Measurements from ENCODE around the gene ADARB2.

The ADARB2 gene

DNA sequence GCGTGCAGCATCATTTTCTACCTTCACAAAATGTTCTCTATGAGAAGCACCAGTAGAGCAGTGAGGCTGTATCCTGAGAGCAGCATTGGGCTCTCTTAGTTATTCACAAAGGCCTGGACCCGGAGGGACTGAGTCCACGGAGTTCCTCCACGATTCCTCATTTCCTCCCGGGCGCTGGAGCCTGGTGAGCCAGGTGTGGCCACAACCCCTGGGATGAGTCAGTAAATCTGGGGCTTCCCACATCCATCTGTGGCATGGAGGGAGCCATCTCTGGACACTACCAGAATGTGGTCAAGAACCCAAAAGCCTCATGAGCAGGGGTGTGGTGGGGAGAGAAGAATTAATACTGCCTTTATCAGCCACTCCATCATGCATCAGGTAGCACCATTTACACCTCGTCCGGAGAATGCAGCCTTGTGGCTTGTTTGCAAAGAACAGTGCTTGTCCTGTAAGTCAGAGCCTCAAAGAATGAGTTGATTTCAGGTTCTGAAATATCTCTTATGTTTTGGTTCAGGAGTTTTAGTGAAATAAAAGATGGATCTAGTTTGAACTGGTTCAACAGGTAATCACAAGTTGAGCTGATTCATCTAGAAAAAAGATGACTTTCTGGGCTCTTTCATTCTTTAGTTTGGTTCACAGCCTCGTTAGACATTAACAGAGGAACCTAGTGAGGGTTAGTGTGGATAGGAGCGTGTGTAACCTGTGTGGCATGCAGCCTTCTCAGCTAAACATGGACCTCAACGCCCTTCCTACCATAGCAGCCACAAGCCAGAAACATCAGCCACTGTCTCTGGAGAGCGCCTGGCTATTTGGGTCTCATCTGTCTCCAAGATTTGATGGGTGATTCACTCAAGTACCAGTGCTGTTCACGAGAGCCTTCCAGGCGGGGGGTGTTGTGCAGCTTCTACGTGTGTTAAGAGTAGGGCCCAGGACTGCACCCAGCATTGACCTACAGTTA lies 586.0 kb downstream of the ADARB2 start:
- DNase-seq (ENCODE audit: low read depth), result no peak

- DNase-seq (ENCODE audit: low read depth), result no peak
Measured at GRCh38 chr10:1150638-1150955, 586.7 kb downstream of the ADARB2 start.

DNA sequence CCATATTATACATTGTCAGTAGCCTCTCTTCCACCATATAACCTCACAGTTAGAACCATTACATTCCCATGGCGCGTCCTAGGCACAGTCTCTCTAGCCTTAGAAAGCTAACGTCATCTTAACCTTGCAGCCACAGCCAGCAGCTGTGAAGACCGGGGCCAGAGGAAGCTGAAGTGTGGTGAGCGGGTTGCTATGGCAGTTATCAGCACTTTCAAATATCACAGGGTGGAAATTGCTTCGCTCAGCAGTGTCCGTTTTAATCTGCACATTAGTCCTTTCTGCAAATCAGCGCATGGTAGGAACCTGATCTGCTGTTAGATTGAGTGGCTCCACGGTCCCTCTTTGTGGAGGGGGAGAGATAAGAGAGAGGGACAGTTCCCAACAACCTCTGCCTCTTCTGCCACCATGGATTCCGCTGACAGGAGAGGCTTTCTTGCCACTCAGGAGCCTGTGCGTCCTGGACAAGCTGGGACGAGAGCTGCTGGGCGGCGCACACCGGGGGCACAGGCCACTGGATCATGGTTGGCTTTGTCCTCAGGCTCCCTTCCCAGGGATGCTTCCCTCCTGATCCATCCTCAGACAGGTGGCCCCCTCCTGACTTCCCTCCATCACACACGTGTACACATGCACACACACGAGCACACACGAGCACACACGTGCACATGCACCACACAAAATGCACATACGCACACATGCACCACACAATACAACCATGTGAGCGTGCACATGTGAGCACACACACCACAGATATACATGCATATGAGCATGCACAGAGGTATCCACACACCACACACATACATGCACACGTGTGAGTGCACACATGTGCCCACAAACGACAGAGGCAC lies 587.3 kb downstream of the ADARB2 start:
- no peak for DNase-seq (ENCODE audit: low read depth)

DNA sequence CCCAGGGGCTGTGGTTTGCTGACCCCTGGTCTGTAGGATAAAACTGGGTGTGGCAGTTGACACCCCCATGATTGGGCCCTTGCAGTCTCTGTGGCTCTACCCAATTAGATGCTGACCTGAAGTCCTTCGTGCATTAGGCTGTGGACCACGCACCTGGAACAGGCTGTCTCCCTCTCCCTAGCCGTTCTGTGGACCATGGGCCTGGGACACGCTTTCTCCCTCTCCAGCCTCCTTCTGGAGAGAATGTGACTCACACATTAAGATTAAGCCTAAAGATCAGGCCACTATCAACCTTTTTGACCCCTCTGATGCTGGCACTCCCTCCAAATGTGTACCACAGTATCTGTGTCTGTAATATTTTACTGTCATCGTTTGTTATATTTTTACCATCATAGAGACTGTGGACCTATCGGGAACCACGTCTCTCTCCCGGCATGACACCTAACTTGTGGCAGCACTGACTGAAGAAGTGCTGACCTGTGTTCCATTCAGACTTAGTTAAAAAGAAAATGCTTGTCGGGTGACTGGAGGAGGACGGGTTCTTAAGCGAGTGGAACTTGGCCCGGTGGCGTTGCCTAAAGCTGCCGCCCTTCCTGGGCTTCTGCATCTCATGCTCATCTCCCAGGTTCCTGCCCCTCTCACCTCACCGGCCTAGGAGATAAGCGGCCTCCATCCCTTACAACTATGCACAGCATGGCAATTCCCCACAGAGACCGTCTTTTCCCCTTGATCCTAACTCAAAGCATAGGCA lies 588.3 kb downstream of the ADARB2 start:
- no peak for DNase-seq (ENCODE audit: low read depth)

DNA sequence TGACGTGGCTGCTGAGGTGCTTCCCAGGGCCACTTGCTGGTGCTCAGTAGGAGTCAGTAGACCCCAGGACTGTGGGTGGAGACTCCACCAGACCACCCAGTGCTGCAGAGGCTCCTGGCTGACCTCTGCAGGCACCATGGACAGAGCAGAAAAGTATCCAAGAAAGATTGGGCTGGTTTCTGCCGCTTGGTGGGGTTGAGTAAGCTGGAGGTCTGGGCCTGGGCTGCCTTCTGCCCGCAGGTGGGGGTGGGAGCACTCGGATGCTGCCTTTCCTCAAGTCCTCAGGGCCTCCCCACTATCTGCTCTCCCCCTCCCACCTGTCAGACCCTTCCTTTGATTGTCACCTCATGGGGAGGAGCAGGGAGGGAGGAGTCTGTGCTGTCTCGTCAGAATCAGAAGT lies 589.5 kb downstream of the ADARB2 start:
- no peak for DNase-seq (ENCODE audit: low read depth)

- DNase-seq (ENCODE audit: low read depth), result no peak
Measured at GRCh38 chr10:1142596-1142995, 594.7 kb downstream of the ADARB2 start.

DNA sequence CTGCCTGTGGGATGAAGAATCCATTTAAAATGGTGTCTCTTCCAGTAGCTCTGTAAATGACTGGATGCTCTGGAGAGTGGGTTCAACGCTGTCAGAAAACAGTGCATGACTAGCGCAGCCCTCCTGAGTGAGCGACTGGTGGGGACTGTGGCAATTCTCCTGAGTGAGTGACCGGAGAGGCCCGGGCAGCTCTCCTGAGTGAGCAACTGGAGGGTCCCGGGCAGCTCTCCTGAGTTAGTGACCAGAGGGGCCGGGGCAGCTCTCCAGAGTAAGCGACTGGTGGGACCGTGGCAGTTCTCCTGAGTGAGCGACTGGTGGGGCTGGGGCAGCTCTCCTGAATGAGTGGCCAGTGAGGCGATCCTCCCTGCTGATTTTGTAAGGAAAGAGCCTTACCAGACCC lies 595.6 kb downstream of the ADARB2 start:
- no peak for DNase-seq (ENCODE audit: low read depth)

GRCh38 chr10:1141261-1141660 lies 596.1 kb downstream of the ADARB2 start:
- no peak for DNase-seq (ENCODE audit: low read depth)

GRCh38 chr10:1138529-1138928 lies 598.8 kb downstream of the ADARB2 start:
- DNase-seq (ENCODE audit: low read depth), result no peak

DNA sequence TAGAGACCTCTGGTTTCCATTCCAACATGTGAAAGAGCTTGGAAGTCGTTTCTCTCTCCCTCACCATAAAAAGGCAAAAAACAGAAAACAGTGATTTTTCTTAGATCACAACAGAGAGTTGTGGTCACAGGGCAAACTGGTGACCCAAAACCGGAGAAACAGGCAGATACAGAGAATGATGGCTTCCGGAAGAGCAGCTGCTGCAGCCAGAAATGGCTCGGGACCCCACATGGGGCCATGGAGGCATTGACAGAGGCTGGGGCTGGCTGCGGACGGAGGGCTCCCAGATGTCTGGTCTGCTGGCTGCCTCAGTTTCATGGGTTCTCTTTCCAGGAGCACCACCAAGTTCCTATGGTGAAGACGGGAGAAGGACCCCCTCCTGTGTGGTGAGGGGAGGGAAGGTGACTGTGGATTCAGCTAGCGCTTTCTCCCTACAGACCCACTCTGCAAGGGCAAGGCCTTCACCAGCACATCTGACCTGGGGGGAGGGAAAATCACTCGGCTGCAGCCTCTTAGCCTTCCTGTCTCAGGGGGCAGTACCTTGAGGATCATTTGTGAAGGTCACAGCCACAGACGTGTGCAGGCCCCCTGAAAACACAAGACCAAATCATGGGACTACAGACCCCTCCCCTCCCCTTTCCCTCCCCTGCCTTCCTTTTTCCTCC lies 599.7 kb downstream of the ADARB2 start:
- DNase-seq (ENCODE audit: low read depth), result no peak

DNA sequence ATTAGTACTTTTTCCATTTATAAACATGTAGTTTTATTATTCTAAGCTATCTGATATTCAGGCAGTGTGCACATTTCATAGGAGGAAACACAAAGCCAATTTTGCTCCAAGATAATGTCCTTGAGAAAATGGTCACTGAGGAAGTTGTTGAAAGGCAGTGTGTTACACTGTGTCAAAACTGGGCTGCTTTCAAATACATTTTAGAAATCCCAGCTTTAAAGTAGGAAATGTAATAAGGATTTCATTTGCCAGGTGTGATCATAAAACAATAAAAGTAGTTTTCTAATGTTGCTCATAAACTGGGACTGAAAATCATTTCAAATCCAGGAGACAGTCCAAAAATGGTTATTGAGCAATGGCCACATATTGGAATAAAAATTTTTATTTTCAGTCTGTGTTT lies 601.1 kb downstream of the ADARB2 start:
- DNase-seq (ENCODE audit: low read depth), result no peak

DNA sequence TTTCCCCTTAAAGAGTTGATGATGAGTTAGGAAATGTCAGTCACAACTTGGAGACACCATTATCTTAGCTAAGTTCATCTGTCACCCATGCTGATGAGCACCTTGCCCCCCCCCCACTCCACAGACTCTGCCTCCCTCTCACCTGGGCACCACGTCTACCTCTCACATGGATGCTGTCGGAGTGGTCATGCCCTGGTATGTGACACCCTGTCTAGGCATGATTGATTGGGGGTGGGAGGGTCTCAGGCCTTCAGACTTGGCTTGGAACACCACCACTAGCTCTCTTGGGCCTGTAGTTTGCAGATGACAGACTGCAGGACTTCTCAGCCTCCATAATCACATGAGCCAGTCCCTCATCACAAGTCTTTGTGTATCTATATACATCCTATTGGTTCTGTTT lies 603.2 kb downstream of the ADARB2 start:
- no peak for DNase-seq (ENCODE audit: low read depth)

- no peak for DNase-seq (ENCODE audit: low read depth)
Measured at GRCh38 chr10:1133495-1134045, 603.8 kb downstream of the ADARB2 start.

DNA sequence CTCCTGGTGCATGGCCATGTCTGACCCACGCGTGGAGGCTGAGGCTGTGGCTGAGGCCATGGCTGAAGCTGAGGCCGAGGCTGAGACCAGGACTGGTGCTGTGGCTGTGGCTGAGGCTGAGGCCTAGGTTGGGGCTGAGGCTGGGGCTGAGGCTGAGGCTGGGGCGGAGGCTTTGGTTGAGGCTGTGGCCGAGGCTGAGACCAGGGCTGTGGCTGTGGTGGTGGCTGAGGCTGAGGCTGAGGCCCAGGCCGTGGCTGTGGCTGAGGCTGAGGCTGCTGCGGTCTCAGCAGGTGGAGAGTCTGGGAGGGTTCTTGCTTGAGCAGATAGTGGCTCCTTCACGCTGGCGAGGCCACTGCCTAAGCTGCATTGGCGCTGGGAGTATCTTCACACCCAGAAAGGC lies 604.7 kb downstream of the ADARB2 start:
- no peak for DNase-seq (ENCODE audit: low read depth)

GRCh38 chr10:1130995-1131790 lies 606.1 kb downstream of the ADARB2 start:
- DNase-seq (ENCODE audit: low read depth), result no peak

DNA sequence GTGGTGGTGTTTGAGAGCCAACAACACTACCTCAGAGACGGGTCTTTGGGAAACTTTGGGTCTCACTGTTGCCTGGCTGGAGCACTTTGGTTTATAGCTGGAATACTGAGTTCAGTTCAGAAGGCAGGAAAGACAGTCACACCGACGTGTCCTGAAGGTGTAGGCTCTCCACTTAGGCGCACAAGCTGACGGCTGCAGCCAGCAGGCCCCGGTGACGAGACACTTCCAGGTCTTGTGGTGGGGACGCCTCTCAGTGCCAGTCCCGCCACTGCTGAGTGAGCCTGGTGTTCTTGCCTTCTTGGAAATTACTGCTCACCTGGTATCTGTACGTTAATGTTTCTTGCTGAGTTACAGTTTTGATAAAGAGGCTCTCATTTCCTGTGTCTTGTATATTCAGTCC lies 607.1 kb downstream of the ADARB2 start:
- no peak for DNase-seq (ENCODE audit: low read depth)

DNA sequence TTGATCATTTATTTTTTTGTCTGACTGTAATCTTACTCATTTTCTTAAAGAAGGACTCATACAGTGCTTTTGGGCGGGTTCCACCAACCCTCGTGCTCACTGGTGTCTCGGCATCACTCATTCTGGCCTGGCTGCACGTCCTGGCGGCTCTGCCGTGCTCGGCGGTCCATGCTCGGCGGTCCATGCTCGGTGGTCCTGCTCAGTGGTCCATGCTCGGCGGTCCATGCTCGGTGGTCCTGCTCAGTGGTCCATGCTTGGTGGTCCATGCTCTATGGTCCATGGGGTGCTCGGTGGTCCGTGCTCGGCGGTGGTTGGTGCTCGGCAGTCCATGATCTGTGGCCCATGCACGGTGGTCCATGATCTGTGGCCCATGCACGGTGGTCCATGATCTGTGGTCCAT lies 608.7 kb downstream of the ADARB2 start:
- no peak for DNase-seq (ENCODE audit: low read depth)

DNA sequence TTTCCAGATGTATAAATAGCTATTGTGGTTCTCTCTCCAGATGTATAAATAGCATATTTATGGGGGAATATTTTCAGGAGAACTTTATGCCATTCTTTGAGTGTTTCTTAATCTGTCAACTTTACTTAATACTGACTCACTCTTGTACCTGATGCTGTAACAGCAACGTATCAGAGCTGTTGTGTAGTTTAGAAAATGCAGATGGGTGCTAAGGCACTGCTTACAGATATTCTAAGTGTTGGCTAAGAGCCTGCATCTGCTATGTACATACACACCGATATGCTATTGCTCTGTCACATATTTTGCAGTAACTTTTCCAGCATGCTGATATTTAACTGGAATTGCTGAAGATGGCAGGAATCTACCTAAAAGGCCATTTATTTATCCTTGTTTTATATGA lies 609.2 kb downstream of the ADARB2 start:
- no peak for DNase-seq (ENCODE audit: low read depth)

GRCh38 chr10:1127629-1128028 lies 609.7 kb downstream of the ADARB2 start:
- no peak for DNase-seq (ENCODE audit: low read depth)
